Measurements from ENCODE around the gene DOK3. TPM values are rescaled to one million over a fixed set of nuclear protein-coding genes. Genes with fewer than 3 reads are reported as not detected.

The DOK3 gene
- total RNA-seq, 1 experiment from 2014 or later: 12.4 TPM

- Histone ChIP-seq H3K4me1 (ENCODE audit: control insufficient read depth, insufficient read depth, low read length) (peaks cover 30% of the 10 kb centered on the region), H3K4me3 (ENCODE audit: low read depth in 2 of 2, low read length in 2 of 2) (no peak overlapping the region), H3K27ac (ENCODE audit: low read length) (no peak overlapping the region), H3K9me3 (ENCODE audit: control insufficient read depth, insufficient read depth, low read depth, low read length) (no peaks in the 10 kb centered on the region), H3K27me3 (ENCODE audit: control insufficient read depth, insufficient read depth, low read length) (no peaks in the 10 kb centered on the region), H3K36me3 (ENCODE audit: control insufficient read depth, insufficient read depth, low read length) (peaks cover 3% of the 10 kb centered on the region; the same call in 1 of the 2 replicates)
- peak; percentile 99 for TF ChIP-seq CTCF (IDR thresholded peaks at IDR 0.05)
- no peak for TF ChIP-seq TCF7L2 (IDR thresholded peaks at IDR 0.05; ENCODE audit: low read depth, low read length)
- TF ChIP-seq POLR2AphosphoS5 (IDR thresholded peaks at IDR 0.05; ENCODE audit: low read depth, low read length): 0 out of 2 replicates have a peak, but pooled peaks have one; percentile 37
- no peak for DNase-seq (ENCODE audit: low read depth, low spot score)
- intact Hi-C loops (cut with micrococcal nuclease; ENCODE audit: unreplicated experiment) (no loop called here), in situ Hi-C loops (cut with HindIII; ENCODE audit: low pct_unique_long_range_greater_than_20kb, low sequenced_read_pairs) (no loop called here)
- ChIA-PET CTCF (interaction anchor here (0.7 to 1.3 kb wide), 2 partner anchors 9 to 11 kb away, joined by 3 to 7 read pairs; no protein-coding TSS in a partner anchor), POLR2A (no interaction called here)
- ATAC-seq: peak; percentile 79
- BruUV-seq (replicated peaks): no TSS peak
Measured at GRCh38 chr5:177491429-177491945, 18.1 kb downstream of the DOK3 start.

- ChIA-PET CTCF (no interaction called here), POLR2A (no interaction called here)
- ATAC-seq: no peak
- intact Hi-C loops (cut with micrococcal nuclease; ENCODE audit: unreplicated experiment): no loop called here
- no peak for DNase-seq (ENCODE audit: low read depth, low spot score)
- Histone ChIP-seq H3K4me1 (ENCODE audit: control insufficient read depth, insufficient read depth, low read length) (peaks cover 25% of the 10 kb centered on the region), H3K4me3 (ENCODE audit: low read depth in 2 of 2, low read length in 2 of 2) (no peak overlapping the region), H3K9me3 (ENCODE audit: control insufficient read depth, insufficient read depth, low read depth, low read length) (no peaks in the 10 kb centered on the region), H3K36me3 (ENCODE audit: control insufficient read depth, insufficient read depth, low read length) (peaks cover 3% of the 10 kb centered on the region; the same call in 1 of the 2 replicates), H3K27ac (ENCODE audit: low read length) (no peak overlapping the region), H3K27me3 (ENCODE audit: control insufficient read depth, insufficient read depth, low read length) (no peaks in the 10 kb centered on the region)
- TF ChIP-seq POLR2AphosphoS5 (IDR thresholded peaks at IDR 0.05; ENCODE audit: low read depth, low read length): no peak
- no peak for TF ChIP-seq REST (IDR thresholded peaks at IDR 0.05; ENCODE audit: insufficient read depth in 1 of 2, low read depth in 2 of 2, low read length in 1 of 2)
- no peak for TF ChIP-seq CTCF (IDR thresholded peaks at IDR 0.05)
- TF ChIP-seq SIN3A (IDR thresholded peaks at IDR 0.05; ENCODE audit: borderline replicate concordance, insufficient read depth, low read depth, low read length): no peak
- no peak for TF ChIP-seq TCF7L2 (IDR thresholded peaks at IDR 0.05; ENCODE audit: low read depth, low read length)
- in situ Hi-C loops (cut with HindIII; ENCODE audit: low pct_unique_long_range_greater_than_20kb, low sequenced_read_pairs): no loop called here
- BruUV-seq (replicated peaks): no TSS peak
Measured at GRCh38 chr5:177490992-177491391, 18.6 kb downstream of the DOK3 start.
